Ureter (tissue), 1 donor: ENCODE data around the gene KCNJ6. TPM values are rescaled to one million over a fixed set of nuclear protein-coding genes. Genes with fewer than 3 reads are reported as not detected.
"Not testable (repeated sequence)": the region's sequence is repeated elsewhere in the genome, so short reads cannot be mapped to it uniquely, and the experiment has no call there.

Experiments
- DNase-seq: peaks from one replicate; pipeline ENCODE4 v3.0.0-alpha.2; 2020; ENCODE audit warnings: low spot score
- total RNA-seq: library from RNA; stranded (reverse); gene quantifications from one replicate; pipeline ENCODE4 v1.2.4, GENCODE V29; 2023
- donor health status: DM: yes; HTN: yes; CAD: no.

Gene KCNJ6
- total RNA-seq, 1 donor from 2014 or later: not detected

GRCh38 chr21:37603129-37603528 is 313.1 kb downstream of the KCNJ6 start:
- no peak for DNase-seq

GRCh38 chr21:37601915-37602314 is 314.3 kb downstream of the KCNJ6 start:
- DNase-seq: no peak

GRCh38 chr21:37601027-37601426 is 315.2 kb downstream of the KCNJ6 start:
- DNase-seq: no peak

- DNase-seq: no peak
Observed at GRCh38 chr21:37595944-37596343, 320.3 kb downstream of the KCNJ6 start.

GRCh38 chr21:37594472-37594951 is 321.7 kb downstream of the KCNJ6 start:
- peak; percentile 24 for DNase-seq

GRCh38 chr21:37593740-37594471 is 322.4 kb downstream of the KCNJ6 start:
- DNase-seq: peak; percentile 25

- DNase-seq: peak; percentile 10
Observed at GRCh38 chr21:37593015-37593414, 323.2 kb downstream of the KCNJ6 start.

GRCh38 chr21:37592496-37592895 is 323.8 kb downstream of the KCNJ6 start:
- DNase-seq: peak; percentile 20

GRCh38 chr21:37591994-37592393 is 324.3 kb downstream of the KCNJ6 start:
- DNase-seq: peak; percentile 29

- not testable (repeated sequence) for DNase-seq
Observed at GRCh38 chr21:37590836-37591235, 325.4 kb downstream of the KCNJ6 start.

GRCh38 chr21:37588644-37589043 is 327.6 kb downstream of the KCNJ6 start:
- DNase-seq: peak; percentile 17

- peak; percentile 15 for DNase-seq
Observed at GRCh38 chr21:37587635-37588177, 328.6 kb downstream of the KCNJ6 start.

GRCh38 chr21:37587203-37587602 is 329.1 kb downstream of the KCNJ6 start:
- DNase-seq: no peak

- DNase-seq: no peak
Observed at GRCh38 chr21:37582590-37582989, 333.7 kb downstream of the KCNJ6 start.

- DNase-seq: no peak
Observed at GRCh38 chr21:37580666-37581065, 335.6 kb downstream of the KCNJ6 start.

GRCh38 chr21:37579356-37579755 is 336.9 kb downstream of the KCNJ6 start:
- DNase-seq: no peak

GRCh38 chr21:37578471-37579126 is 337.7 kb downstream of the KCNJ6 start:
- no peak for DNase-seq

- not testable (repeated sequence) for DNase-seq
Observed at GRCh38 chr21:37576929-37577328, 339.3 kb downstream of the KCNJ6 start.

- DNase-seq: no peak
Observed at GRCh38 chr21:37575580-37575979, 340.7 kb downstream of the KCNJ6 start.

GRCh38 chr21:37574751-37575150 is 341.5 kb downstream of the KCNJ6 start:
- DNase-seq: no peak

GRCh38 chr21:37574316-37574715 is 341.9 kb downstream of the KCNJ6 start:
- DNase-seq: no peak

GRCh38 chr21:37571442-37571841 is 344.8 kb downstream of the KCNJ6 start:
- no peak for DNase-seq

- no peak for DNase-seq
Observed at GRCh38 chr21:37568916-37569315, 347.3 kb downstream of the KCNJ6 start.
